ENCODE measurements around the gene WNK1.

WNK1 gene

GRCh38 chr12:902581-902980 is 150.2 kb downstream of the WNK1 start:
- Mint-ChIP-seq H3K4me3 (no peak overlapping the region), H3K4me1 (peaks cover 8% of the 10 kb centered on the region), H3K9me3 (no peaks in the 10 kb centered on the region), H3K27ac (peak overlapping the region; percentile 67), H3K27me3 (no peaks in the 10 kb centered on the region), H3K36me3 (peaks cover 40% of the 10 kb centered on the region)
- ATAC-seq (ENCODE audit: low read depth) (no peak), DNase-seq (ENCODE audit: low spot score in 2 of 2) (no peak)

DNA sequence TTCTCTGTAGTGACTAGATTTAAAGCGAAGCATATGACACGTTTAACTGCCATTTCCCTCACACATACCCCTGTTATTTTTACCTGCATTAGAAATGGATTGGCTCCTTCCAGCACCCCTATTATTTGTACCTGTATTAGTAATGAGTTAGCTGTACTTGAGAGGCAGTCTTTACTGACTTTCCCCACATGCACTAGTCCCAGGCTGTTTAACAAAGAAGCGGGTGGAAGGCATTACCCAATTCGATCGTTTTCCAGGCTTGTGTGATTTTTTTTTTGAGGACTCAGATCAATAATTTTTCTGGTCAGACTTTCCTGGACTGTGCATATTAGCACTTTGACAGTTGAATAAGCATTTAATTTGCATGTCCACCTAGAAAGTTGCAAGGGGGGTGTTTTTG is 150.7 kb downstream of the WNK1 start:
- H3K27ac Mint-ChIP-seq: peak overlapping the region; percentile 67

GRCh38 chr12:904010-904414 is 151.6 kb downstream of the WNK1 start:
- H3K36me3 Mint-ChIP-seq: peaks cover 47% of the 10 kb centered on the region
- ATAC-seq (ENCODE audit: low read depth): no peak

More for the DNA sequence above, 150.7 kb downstream of the WNK1 start:
- Mint-ChIP-seq H3K4me3 (no peak overlapping the region), H3K4me1 (peaks cover 8% of the 10 kb centered on the region), H3K27me3 (no peaks in the 10 kb centered on the region), H3K9me3 (no peaks in the 10 kb centered on the region), H3K36me3 (peaks cover 43% of the 10 kb centered on the region)
- no peak for ATAC-seq (ENCODE audit: low read depth)
- DNase-seq (ENCODE audit: low spot score in 2 of 2): no peak

GRCh38 chr12:905261-906031 is 153.1 kb downstream of the WNK1 start:
- Mint-ChIP-seq H3K27ac (peak overlapping the region; percentile 82), H3K36me3 (peaks cover 47% of the 10 kb centered on the region), H3K4me3 (peak overlapping the region; percentile 11), H3K27me3 (no peaks in the 10 kb centered on the region), H3K9me3 (no peaks in the 10 kb centered on the region), H3K4me1 (peaks cover 12% of the 10 kb centered on the region)
- DNase-seq (ENCODE audit: low spot score in 2 of 2): no peak
- peak; percentile 31 for ATAC-seq (ENCODE audit: low read depth)

More at GRCh38 chr12:904010-904414, 151.6 kb downstream of the WNK1 start:
- Mint-ChIP-seq H3K9me3 (no peaks in the 10 kb centered on the region), H3K27me3 (no peaks in the 10 kb centered on the region), H3K4me3 (no peak overlapping the region), H3K27ac (peak overlapping the region; percentile 67), H3K4me1 (peaks cover 8% of the 10 kb centered on the region)
- no peak for DNase-seq (ENCODE audit: low spot score in 2 of 2)

GRCh38 chr12:906062-906585 is 153.7 kb downstream of the WNK1 start:
- no peaks in the 10 kb centered on the region for H3K9me3 Mint-ChIP-seq
- H3K36me3 Mint-ChIP-seq: peaks cover 43% of the 10 kb centered on the region
- H3K27me3 Mint-ChIP-seq: no peaks in the 10 kb centered on the region
- no peak for ATAC-seq (ENCODE audit: low read depth)
- peaks cover 12% of the 10 kb centered on the region for H3K4me1 Mint-ChIP-seq
- peak overlapping the region; percentile 82 for H3K27ac Mint-ChIP-seq
- no peak for DNase-seq (ENCODE audit: low spot score in 2 of 2)
- no peak overlapping the region for H3K4me3 Mint-ChIP-seq

GRCh38 chr12:907413-908185 is 155.2 kb downstream of the WNK1 start:
- ATAC-seq (ENCODE audit: low read depth) (no peak), DNase-seq (ENCODE audit: low spot score in 2 of 2) (no peak)
- Mint-ChIP-seq H3K9me3 (no peaks in the 10 kb centered on the region), H3K4me1 (peaks cover 12% of the 10 kb centered on the region), H3K36me3 (peaks cover 31% of the 10 kb centered on the region), H3K4me3 (no peak overlapping the region), H3K27me3 (no peaks in the 10 kb centered on the region), H3K27ac (no peak overlapping the region)

GRCh38 chr12:909861-910260 is 157.5 kb downstream of the WNK1 start:
- DNase-seq (ENCODE audit: low spot score in 2 of 2) (no peak), ATAC-seq (ENCODE audit: low read depth) (no peak)
- peaks cover 33% of the 10 kb centered on the region for H3K36me3 Mint-ChIP-seq
- no peak overlapping the region for H3K4me3 Mint-ChIP-seq
- H3K9me3 Mint-ChIP-seq: no peaks in the 10 kb centered on the region
- H3K27me3 Mint-ChIP-seq: no peaks in the 10 kb centered on the region
- H3K4me1 Mint-ChIP-seq: peaks cover 12% of the 10 kb centered on the region
- peak overlapping the region; percentile 85 for H3K27ac Mint-ChIP-seq

GRCh38 chr12:910416-910815 is 158.0 kb downstream of the WNK1 start:
- Mint-ChIP-seq H3K4me1 (peaks cover 11% of the 10 kb centered on the region), H3K36me3 (peaks cover 31% of the 10 kb centered on the region), H3K4me3 (no peak overlapping the region), H3K27ac (peak overlapping the region; percentile 75), H3K9me3 (no peaks in the 10 kb centered on the region), H3K27me3 (no peaks in the 10 kb centered on the region)
- DNase-seq (ENCODE audit: low spot score in 2 of 2) (no peak), ATAC-seq (ENCODE audit: low read depth) (no peak)

GRCh38 chr12:911191-911826 is 158.9 kb downstream of the WNK1 start:
- ATAC-seq (ENCODE audit: low read depth) (no peak), DNase-seq (ENCODE audit: low spot score in 2 of 2) (no peak)
- H3K27ac Mint-ChIP-seq: peak overlapping the region; percentile 75
- no peaks in the 10 kb centered on the region for H3K27me3 Mint-ChIP-seq
- H3K4me3 Mint-ChIP-seq: no peak overlapping the region
- peaks cover 10% of the 10 kb centered on the region for H3K4me1 Mint-ChIP-seq
- H3K9me3 Mint-ChIP-seq: no peaks in the 10 kb centered on the region
- peaks cover 25% of the 10 kb centered on the region for H3K36me3 Mint-ChIP-seq

GRCh38 chr12:912466-913235 is 160.3 kb downstream of the WNK1 start:
- DNase-seq (ENCODE audit: low spot score in 2 of 2) (no peak), ATAC-seq (ENCODE audit: low read depth) (no peak)
- no peak overlapping the region for H3K27ac Mint-ChIP-seq
- no peaks in the 10 kb centered on the region for H3K27me3 Mint-ChIP-seq
- H3K4me3 Mint-ChIP-seq: no peak overlapping the region
- H3K9me3 Mint-ChIP-seq: no peaks in the 10 kb centered on the region
- peaks cover 10% of the 10 kb centered on the region for H3K4me1 Mint-ChIP-seq
- peaks cover 24% of the 10 kb centered on the region for H3K36me3 Mint-ChIP-seq

DNA sequence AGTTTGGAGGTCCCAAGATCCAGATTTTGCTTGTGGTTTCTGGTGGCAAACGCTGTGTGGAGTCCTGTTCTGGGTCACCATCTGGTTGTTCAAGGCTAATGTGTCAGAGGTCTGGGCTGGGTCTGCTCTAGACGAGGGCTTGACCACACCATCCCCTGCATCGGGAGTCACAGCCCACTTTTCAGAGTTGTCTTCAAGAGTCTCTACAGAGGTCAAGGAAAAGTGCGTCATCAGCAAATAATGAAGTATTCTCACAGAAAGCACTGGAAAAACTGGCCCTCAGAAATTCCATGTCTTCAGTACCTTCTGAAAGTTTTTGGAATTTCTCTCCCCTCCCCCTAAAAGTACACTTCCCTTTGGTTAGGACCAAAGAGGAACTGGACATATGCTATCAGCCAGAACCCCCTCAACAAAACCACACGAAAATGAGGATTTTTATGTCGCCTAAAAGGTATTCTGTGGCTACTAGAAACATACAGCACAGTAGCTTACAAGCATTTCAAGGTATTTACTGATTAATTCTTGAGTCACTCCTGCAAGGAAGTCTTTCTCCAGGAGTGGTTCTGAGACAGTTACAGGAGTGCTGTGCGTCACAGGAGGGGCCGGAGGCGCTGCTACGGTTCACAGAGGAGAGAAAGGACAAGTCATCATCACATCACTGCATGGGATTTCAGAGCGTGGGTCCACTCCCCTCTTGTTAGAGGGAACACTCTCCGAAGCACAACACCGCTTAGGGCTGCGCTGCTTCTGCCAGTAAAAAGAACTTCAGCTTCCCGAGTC is 161.7 kb downstream of the WNK1 start:
- Mint-ChIP-seq H3K27ac (peak overlapping the region; percentile 28), H3K9me3 (no peaks in the 10 kb centered on the region), H3K4me3 (no peak overlapping the region), H3K36me3 (peaks cover 25% of the 10 kb centered on the region), H3K27me3 (no peaks in the 10 kb centered on the region), H3K4me1 (peaks cover 10% of the 10 kb centered on the region)
- DNase-seq (ENCODE audit: low spot score in 2 of 2) (no peak), ATAC-seq (ENCODE audit: low read depth) (no peak)

- H3K27me3 Mint-ChIP-seq: no peaks in the 10 kb centered on the region
- DNase-seq (ENCODE audit: low spot score in 2 of 2) (no peak), ATAC-seq (ENCODE audit: low read depth) (no peak)
- H3K27ac Mint-ChIP-seq: peak overlapping the region; percentile 19
- H3K36me3 Mint-ChIP-seq: peaks cover 20% of the 10 kb centered on the region
- no peaks in the 10 kb centered on the region for H3K9me3 Mint-ChIP-seq
- H3K4me3 Mint-ChIP-seq: no peak overlapping the region
- H3K4me1 Mint-ChIP-seq: peaks cover 6% of the 10 kb centered on the region
Measured at GRCh38 chr12:915090-915489, 162.7 kb downstream of the WNK1 start.

- Mint-ChIP-seq H3K4me3 (peak overlapping the region; percentile 69), H3K27me3 (no peaks in the 10 kb centered on the region), H3K36me3 (peaks cover 27% of the 10 kb centered on the region), H3K9me3 (no peaks in the 10 kb centered on the region), H3K27ac (no peak overlapping the region), H3K4me1 (peaks cover 6% of the 10 kb centered on the region)
- DNase-seq (ENCODE audit: low spot score in 2 of 2) (peak in 1 of 2 donors; percentile 20), ATAC-seq (ENCODE audit: low read depth) (peak; percentile 59)
Measured at GRCh38 chr12:916240-916639, 163.9 kb downstream of the WNK1 start.
